GM19372 (cell line): Measurements from ENCODE around the gene GARIN5A.
"Not testable (repeated sequence)": the region's sequence is repeated elsewhere in the genome, so short reads cannot be mapped to it uniquely, and the experiment has no call there.

Experiments used
- ATAC-seq: cut with Tn5 transposase; IDR thresholded peaks from one replicate; pipeline ENCODE4 v1.9.1; 2021; ENCODE audit warnings: mild to moderate bottlenecking, low read depth, moderate library complexity; ENCODE audit not compliant: unreplicated experiment

Gene GARIN5A

GRCh38 chr19:50489461-50490011, 12.9 kb upstream of the GARIN5A start:
- no peak for ATAC-seq

GRCh38 chr19:50488389-50489194, 11.9 kb upstream of the GARIN5A start:
- no peak for ATAC-seq

- no peak for ATAC-seq
Observed at GRCh38 chr19:50486823-50487515, 10.3 kb upstream of the GARIN5A start.

DNA sequence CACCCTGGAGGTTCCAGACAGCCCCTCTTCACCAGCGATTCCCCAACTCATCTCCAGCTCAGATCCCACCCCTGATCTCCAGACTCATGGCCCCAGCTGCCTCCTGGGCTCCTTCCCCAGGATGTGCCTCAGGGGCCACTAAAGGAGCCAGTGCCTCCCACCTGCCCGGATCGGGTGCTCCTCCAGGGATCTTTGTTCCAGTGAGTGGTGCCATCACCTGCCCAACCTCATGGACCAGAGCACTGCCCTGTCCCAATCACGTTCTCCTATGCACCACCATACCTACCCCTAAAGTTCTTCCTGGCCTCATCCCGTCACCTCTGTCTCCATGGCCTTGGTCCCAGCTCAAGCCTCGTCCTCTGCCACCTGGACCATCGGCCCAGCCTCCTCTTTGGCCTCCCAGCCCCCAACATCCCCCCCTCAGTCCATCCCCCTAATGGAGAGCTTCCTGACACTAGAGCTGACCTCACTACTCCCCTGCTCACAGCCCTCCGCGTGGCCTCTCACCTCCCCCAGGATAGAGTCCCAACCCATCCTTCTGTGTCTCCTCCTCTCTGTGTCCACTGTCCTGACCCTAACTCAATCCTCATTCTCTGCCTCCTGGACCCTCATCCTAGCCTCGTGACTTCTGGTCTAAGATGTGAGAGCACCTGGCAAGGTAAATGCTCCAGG, 8.8 kb upstream of the GARIN5A start:
- no peak for ATAC-seq

DNA sequence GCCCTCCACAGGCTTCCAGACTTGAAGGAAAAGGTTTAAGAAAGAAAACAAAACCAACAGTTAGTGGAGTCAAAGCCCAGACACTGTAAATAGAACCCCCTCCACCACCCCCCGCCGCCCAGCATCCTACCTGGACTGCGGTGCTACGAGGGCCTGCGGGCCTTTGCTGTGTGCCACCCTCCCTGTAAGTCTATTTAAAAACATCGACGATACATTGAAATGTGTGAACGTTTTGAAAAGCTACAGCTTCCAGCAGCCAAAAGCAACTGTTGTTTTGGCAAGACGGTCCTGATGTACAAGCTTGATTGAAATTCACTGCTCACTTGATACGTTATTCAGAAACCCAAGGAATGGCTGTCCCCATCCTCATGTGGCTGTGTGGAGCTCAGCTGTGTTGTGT, 6.3 kb upstream of the GARIN5A start:
- ATAC-seq, result no peak

GRCh38 chr19:50482271-50482855, 5.7 kb upstream of the GARIN5A start:
- ATAC-seq, result no peak

GRCh38 chr19:50481351-50482149, 4.9 kb upstream of the GARIN5A start:
- ATAC-seq, result no peak

GRCh38 chr19:50480281-50481111, 3.8 kb upstream of the GARIN5A start:
- ATAC-seq, result no peak

GRCh38 chr19:50479761-50480251, 3.2 kb upstream of the GARIN5A start:
- ATAC-seq, result no peak

DNA sequence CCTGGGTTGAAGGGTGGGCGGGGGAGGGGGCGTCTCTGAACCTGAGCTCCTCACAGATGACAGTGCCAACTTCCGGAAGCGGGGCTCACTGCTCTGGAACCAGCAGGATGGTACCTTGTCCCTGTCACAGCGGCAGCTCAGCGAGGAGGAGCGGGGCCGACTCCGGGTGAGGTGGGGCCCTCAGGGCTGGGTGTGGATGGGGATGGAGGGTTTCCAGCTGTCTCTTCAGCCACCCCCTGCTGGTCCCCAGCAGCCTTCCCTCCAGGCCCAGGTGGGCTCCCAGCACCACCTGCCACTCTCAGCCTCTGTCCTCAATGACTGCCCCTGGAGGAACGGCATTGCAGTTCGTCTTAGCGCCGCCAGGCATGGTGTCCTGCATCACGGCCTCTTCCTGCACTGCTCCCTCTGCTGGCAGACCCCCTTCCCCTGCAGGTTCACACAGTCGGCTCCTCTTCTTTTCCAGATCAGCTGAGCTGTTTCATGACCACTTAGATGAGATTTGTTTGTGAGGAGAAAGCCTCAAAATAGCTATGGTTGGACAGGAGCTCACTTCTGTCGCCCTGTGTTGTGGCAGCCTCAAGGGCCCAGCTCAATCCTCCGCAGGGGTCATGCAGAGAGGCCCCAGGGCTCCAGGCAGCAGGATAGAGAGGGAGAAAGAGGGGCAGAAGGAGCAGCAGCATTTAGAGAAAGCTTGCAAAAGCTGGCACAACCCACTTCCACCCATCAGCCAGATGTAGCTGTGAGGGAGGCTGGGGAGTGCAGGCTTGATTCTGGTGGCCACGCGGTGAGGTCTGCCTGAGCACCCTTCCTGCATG, 2.5 kb upstream of the GARIN5A start:
- no peak for ATAC-seq

DNA sequence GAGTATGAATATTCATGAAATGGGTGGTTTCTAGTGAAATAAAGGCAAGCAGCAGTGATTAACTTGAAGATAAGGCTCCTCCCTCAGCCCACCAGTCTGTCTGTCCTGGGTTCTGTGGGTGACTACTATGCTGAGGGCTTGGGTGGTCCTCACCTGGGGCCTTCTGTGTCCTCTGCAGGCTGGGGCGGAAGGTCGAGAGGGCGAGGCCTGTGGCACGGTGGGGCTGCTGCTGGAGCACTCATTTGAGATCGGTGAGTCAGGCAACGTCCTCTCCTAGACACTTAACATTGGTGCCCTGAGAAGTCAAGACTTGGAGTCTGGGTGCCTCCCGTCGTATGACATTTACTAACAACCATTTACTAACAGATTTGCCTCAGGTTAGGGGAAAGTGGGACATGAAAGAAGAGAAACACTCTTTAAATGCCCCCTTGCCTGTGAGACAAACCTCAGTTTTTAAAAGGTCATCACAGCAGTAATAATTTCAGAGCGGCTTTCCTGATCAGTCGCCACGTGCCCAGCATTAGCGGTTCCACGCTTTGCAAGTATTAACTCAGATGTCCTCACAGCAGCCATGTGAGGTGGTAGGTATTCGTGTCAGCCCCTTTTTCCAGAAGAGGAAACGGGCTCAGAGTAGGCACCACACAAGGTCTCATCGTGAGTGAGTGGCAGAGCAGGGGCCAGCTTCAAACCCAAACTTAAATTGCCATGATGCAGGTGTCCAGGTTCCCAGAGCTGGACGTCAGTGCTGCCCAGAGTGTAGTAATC, 1.3 kb upstream of the GARIN5A start:
- no peak for ATAC-seq

DNA sequence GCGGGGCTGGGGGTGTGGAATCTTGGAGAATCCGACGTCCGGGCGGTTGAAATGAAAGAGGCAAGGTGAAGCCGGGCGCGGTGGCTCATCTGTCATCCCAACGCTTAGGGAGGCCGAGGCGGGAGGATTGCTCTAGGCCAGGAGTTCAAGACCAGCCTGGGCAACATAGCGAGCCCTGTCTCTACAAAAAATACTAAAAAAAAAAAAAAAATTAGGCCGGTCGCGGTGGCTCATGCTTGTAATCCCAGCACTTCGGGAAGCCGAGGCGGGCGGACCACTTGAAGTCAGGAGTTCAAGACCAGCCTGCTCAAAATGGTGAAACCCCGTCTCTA, 225 bp upstream of the GARIN5A start:
- no peak for ATAC-seq

- ATAC-seq, result no peak
Observed at GRCh38 chr19:50475736-50476223, 868 bp downstream of the GARIN5A start.

- no peak for ATAC-seq
Observed at GRCh38 chr19:50475101-50475568, 1.5 kb downstream of the GARIN5A start.

GRCh38 chr19:50473336-50473735, 3.3 kb downstream of the GARIN5A start:
- not testable (repeated sequence) for ATAC-seq

DNA sequence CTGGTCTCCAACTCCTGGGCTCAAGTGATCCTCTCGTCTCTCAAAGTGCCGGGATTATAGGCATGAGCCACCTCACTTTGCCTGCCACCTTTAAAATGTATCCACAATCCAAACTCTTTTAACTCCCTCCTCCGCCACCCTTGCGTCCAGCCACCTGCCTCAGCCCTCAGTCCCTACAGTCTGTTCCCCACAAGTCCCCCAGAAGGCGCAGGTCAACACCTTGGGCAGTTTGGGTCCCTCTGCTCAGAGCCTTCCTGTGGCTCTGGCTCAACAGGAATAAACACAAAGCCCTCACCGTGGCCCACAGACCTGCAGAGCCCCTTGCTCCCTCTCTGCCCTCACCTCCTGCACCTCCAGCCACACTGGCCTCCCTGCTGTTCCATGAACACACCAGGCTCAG, 7.8 kb downstream of the GARIN5A start:
- ATAC-seq, result no peak

GRCh38 chr19:50467566-50467965, 9.1 kb downstream of the GARIN5A start:
- no peak for ATAC-seq
